Measurements from ENCODE around the gene ACSM4. TPM values are rescaled to one million over a fixed set of nuclear protein-coding genes. Genes with fewer than 3 reads are reported as not detected.

The ACSM4 gene
- total RNA-seq, 1 donor from 2014 or later, result not detected

DNA sequence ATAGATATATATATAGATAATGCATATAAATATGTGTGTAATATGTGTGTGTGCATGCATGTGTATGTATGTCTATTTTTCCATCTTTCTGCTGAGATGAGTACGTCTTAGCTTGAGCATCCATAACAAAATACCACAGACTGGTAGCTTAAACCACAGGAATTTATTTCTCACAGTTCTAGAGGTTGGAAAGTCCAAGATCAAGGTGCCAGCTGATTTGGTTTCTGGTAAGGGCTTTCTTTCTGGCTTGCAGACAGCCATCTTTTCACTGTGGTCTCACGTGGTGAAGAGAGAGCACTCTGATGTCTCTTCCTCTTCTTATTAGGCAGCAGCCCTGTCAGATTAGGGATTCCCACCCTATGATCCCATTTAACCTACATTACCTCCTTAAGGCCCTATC lies 47.3 kb downstream of the ACSM4 start:
- DNase-seq (ENCODE audit: low read depth), result no peak
- no peak overlapping the region for H3K4me3 ChIP-seq (ENCODE audit: low read depth, low read length)
- TF ChIP-seq, protein P1, sequence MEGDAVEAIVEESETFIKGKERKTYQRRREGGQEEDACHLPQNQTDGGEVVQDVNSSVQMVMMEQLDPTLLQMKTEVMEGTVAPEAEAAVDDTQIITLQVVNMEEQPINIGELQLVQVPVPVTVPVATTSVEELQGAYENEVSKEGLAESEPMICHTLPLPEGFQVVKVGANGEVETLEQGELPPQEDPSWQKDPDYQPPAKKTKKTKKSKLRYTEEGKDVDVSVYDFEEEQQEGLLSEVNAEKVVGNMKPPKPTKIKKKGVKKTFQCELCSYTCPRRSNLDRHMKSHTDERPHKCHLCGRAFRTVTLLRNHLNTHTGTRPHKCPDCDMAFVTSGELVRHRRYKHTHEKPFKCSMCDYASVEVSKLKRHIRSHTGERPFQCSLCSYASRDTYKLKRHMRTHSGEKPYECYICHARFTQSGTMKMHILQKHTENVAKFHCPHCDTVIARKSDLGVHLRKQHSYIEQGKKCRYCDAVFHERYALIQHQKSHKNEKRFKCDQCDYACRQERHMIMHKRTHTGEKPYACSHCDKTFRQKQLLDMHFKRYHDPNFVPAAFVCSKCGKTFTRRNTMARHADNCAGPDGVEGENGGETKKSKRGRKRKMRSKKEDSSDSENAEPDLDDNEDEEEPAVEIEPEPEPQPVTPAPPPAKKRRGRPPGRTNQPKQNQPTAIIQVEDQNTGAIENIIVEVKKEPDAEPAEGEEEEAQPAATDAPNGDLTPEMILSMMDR (conservative IDR thresholded peaks at IDR 0.05; ENCODE audit: low read depth, low read length), result no peak

DNA sequence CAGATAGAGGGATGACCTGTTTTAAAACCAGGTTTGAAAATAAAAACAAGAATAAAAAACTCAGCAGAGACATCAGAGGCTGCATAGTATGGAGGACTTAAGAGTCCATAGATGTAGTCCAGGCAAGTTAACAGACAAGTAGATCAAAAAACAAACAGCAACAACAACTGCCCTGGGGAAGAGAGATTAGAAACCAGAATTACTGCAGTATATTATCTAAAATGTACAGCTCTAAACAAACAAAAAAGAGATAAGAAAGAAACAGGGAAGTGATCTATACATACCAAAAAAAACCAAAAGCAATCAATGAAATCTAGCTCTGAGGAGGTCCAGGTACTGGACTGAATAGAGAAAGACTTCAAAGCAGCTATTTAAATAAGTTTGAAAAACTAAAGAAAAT lies 48.8 kb downstream of the ACSM4 start:
- no peak overlapping the region for H3K4me3 ChIP-seq (ENCODE audit: low read depth, low read length)
- no peak for DNase-seq (ENCODE audit: low read depth)
- TF ChIP-seq, protein P1 (conservative IDR thresholded peaks at IDR 0.05; ENCODE audit: low read depth, low read length), result no peak

DNA sequence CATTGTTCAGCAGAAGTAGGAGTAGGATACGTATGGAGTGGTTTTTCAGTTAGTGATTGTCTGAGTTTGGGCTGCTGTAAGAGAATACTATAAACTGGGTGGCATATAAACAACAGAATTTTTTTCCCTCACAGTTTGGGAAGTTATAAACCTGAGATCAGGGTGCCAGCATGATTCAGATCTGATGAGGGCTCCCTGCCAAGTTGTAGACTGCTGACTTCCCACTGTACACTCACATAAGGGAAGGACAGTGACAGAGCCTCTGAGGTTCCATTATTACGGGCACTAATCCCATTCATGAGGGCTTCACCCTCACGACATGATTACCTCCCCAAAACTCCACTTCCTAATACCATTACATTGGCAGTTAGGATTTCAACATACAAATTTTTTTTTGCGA lies 50.7 kb downstream of the ACSM4 start:
- DNase-seq (ENCODE audit: low read depth), result no peak
- TF ChIP-seq, protein P1 (conservative IDR thresholded peaks at IDR 0.05; ENCODE audit: low read depth, low read length), result no peak
- no peak overlapping the region for H3K4me3 ChIP-seq (ENCODE audit: low read depth, low read length)

DNA sequence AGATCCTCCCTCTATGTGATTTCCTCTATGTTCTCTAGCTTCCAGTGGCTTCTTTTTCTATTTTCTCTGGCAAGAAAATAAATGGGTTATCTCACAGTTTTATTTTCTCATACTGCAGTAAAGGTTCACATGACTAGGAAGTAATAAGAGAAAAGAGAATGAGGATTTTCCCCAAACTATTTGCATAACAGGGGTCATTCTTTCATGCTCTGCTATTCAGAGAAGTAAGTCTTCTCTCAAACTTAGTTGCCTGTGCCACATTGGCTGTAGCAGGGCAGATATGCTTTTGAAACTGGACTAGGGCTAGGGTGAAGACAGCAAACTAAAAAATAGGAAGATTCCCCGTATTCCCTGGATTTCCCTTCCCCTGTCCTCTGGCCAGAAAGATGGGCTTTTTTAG lies 57.4 kb downstream of the ACSM4 start:
- H3K4me3 ChIP-seq (ENCODE audit: low read depth, low read length), result no peak overlapping the region
- TF ChIP-seq, protein P1 (conservative IDR thresholded peaks at IDR 0.05; ENCODE audit: low read depth, low read length), result no peak
- DNase-seq (ENCODE audit: low read depth), result no peak

DNA sequence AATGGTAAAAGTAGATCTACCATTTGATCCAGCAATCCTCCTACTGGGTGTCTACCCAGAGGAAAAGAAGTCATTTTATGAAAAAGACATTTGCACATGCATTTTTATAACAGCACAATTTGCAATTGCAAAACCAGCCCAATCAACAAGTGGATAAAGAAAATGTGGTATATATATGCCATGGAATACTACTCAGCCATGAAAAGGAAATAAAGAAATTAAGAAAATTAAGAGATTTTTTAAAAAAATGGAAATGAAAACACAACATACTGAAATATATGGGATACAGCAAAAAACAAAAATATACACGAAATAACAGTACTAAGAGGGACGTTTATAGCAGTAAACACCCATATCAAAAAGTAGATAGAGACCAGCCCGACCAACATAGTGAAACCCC lies 58.9 kb downstream of the ACSM4 start:
- no peak overlapping the region for H3K4me3 ChIP-seq (ENCODE audit: low read depth, low read length)
- DNase-seq (ENCODE audit: low read depth), result no peak
- TF ChIP-seq, protein P1 (conservative IDR thresholded peaks at IDR 0.05; ENCODE audit: low read depth, low read length), result no peak

DNA sequence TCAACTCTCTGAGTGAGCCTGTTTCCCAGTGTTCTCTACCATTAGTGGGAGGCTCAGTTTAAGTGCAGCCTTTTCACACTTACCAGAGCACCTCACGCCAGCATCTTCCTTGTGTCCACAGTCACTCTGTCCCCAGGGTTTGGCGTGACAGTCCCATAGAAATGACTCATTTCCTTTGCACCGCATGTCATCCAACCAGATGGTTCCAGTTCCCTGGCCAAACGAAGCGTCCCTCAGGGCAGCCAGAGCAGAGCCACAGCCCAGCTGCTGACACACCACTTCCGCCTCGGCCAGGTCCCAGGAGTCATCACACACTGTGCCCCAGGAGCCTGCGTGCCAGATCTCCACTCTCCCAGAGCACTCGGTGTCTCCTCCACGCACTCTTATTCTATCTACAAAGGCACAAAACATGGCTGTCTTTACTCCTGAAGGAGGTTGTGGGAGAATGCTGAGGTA lies 65.4 kb downstream of the ACSM4 start:
- TF ChIP-seq, protein P1 (conservative IDR thresholded peaks at IDR 0.05; ENCODE audit: low read depth, low read length), result no peak
- H3K4me3 ChIP-seq (ENCODE audit: low read depth, low read length), result no peak overlapping the region
- no peak for DNase-seq (ENCODE audit: low read depth)

DNA sequence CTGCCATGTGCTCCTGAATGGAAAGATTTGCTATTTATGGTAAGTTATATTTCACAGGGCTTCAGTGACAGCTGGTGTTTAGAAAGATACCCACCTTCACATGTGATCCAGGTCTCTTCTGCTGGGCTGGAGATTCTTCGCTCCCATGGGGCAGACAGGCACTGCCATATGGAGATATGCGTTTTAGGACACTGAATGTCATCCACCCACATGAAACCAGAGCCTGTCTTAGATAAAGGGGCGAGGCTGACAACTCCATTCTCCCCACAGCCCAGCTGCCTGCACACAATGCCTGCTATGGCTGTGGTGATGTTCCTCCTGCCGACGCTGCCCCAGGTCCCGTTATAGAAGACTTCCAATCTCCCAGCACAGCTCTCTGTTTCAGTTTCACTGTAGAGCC lies 69.4 kb downstream of the ACSM4 start:
- no peak for DNase-seq (ENCODE audit: low read depth)
- H3K4me3 ChIP-seq (ENCODE audit: low read depth, low read length), result no peak overlapping the region
- TF ChIP-seq, protein P1 (conservative IDR thresholded peaks at IDR 0.05; ENCODE audit: low read depth, low read length), result no peak
